ENCODE data around the gene ELOVL6.
"Not testable (repeated sequence)": the region's sequence is repeated elsewhere in the genome, so short reads cannot be mapped to it uniquely, and the experiment has no call there.

The ELOVL6 gene

GRCh38 chr4:110088670-110089069, 109.7 kb downstream of the ELOVL6 start:
- peaks cover 12% of the 10 kb centered on the region for H3K9me3 ChIP-seq
- peaks cover 11% of the 10 kb centered on the region; the same call in 1 of the 2 replicates for H3K36me3 ChIP-seq
- H3K4me2 ChIP-seq, result peak overlapping the region; percentile 18
- peaks cover 48% of the 10 kb centered on the region for H3K4me1 ChIP-seq
- H3K27me3 ChIP-seq, result no peaks in the 10 kb centered on the region
- TF ChIP-seq Cebpa-rat (IDR thresholded peaks at IDR 0.05), result no peak
- 0 out of 2 replicates have a peak overlapping the region, but pooled peaks have one; percentile 15 for H3K27ac ChIP-seq
- no peak overlapping the region for H3K4me3 ChIP-seq
- no peaks in the 10 kb centered on the region for H4K20me1 ChIP-seq
- H3K9ac ChIP-seq, result no peak overlapping the region

GRCh38 chr4:110087070-110087708, 111.2 kb downstream of the ELOVL6 start:
- no peak for TF ChIP-seq Cebpa-rat (IDR thresholded peaks at IDR 0.05)
- Histone ChIP-seq H3K4me1 (peaks cover 43% of the 10 kb centered on the region), H3K27me3 (no peaks in the 10 kb centered on the region), H4K20me1 (no peaks in the 10 kb centered on the region), H3K4me2 (peak overlapping the region; percentile 5; the same call in 1 of the 2 replicates), H3K9ac (no peak overlapping the region), H3K9me3 (peaks cover 21% of the 10 kb centered on the region), H3K36me3 (peaks cover 16% of the 10 kb centered on the region; the same call in 1 of the 2 replicates), H3K27ac (no peak overlapping the region), H3K4me3 (no peak overlapping the region)

GRCh38 chr4:110085131-110085530, 113.3 kb downstream of the ELOVL6 start:
- peaks cover 43% of the 10 kb centered on the region for H3K4me1 ChIP-seq
- TF ChIP-seq Cebpa-rat (IDR thresholded peaks at IDR 0.05), result no peak
- no peak overlapping the region for H3K27ac ChIP-seq
- H3K4me3 ChIP-seq, result no peak overlapping the region
- H4K20me1 ChIP-seq, result no peaks in the 10 kb centered on the region
- peaks cover 21% of the 10 kb centered on the region for H3K9me3 ChIP-seq
- peak overlapping the region; percentile 19 for H3K4me2 ChIP-seq
- H3K9ac ChIP-seq, result no peak overlapping the region
- H3K27me3 ChIP-seq, result no peaks in the 10 kb centered on the region
- peaks cover 13% of the 10 kb centered on the region; the same call in 1 of the 2 replicates for H3K36me3 ChIP-seq

GRCh38 chr4:110084154-110084553, 114.3 kb downstream of the ELOVL6 start:
- TF ChIP-seq Cebpa-rat (IDR thresholded peaks at IDR 0.05), result no peak
- Histone ChIP-seq H3K4me2 (no peak overlapping the region), H3K9ac (no peak overlapping the region), H4K20me1 (no peaks in the 10 kb centered on the region), H3K4me1 (peaks cover 39% of the 10 kb centered on the region), H3K27me3 (no peaks in the 10 kb centered on the region), H3K9me3 (peaks cover 21% of the 10 kb centered on the region), H3K27ac (no peak overlapping the region), H3K4me3 (no peak overlapping the region), H3K36me3 (peaks cover 5% of the 10 kb centered on the region; the same call in 1 of the 2 replicates)

GRCh38 chr4:110078148-110078547, 120.3 kb downstream of the ELOVL6 start:
- peaks cover 21% of the 10 kb centered on the region for H3K9me3 ChIP-seq
- H3K9ac ChIP-seq, H3K4me1 ChIP-seq, H3K4me3 ChIP-seq, H4K20me1 ChIP-seq, H3K27ac ChIP-seq, H3K27me3 ChIP-seq, H3K4me2 ChIP-seq: not testable (repeated sequence)
- H3K36me3 ChIP-seq, result peaks cover 29% of the 10 kb centered on the region

- Histone ChIP-seq H3K36me3 (peaks cover 37% of the 10 kb centered on the region), H3K9me3 (peaks cover 15% of the 10 kb centered on the region)
- H3K4me1 ChIP-seq, H3K27me3 ChIP-seq, H3K27ac ChIP-seq, H4K20me1 ChIP-seq, H3K4me2 ChIP-seq, H3K4me3 ChIP-seq, H3K9ac ChIP-seq: not testable (repeated sequence)
Measured at GRCh38 chr4:110076828-110077227, 121.6 kb downstream of the ELOVL6 start.

- H3K27me3 ChIP-seq, result no peaks in the 10 kb centered on the region
- H4K20me1 ChIP-seq, result no peaks in the 10 kb centered on the region
- H3K36me3 ChIP-seq, result peaks cover 42% of the 10 kb centered on the region
- H3K4me3 ChIP-seq, result no peak overlapping the region
- no peaks in the 10 kb centered on the region for H3K4me1 ChIP-seq
- H3K27ac ChIP-seq, result no peak overlapping the region
- no peak for TF ChIP-seq Cebpa-rat (IDR thresholded peaks at IDR 0.05)
- H3K4me2 ChIP-seq, result no peak overlapping the region
- H3K9me3 ChIP-seq, result peaks cover 15% of the 10 kb centered on the region
- no peak overlapping the region for H3K9ac ChIP-seq
Measured at GRCh38 chr4:110075891-110076290, 122.5 kb downstream of the ELOVL6 start.

GRCh38 chr4:110075083-110075738, 123.2 kb downstream of the ELOVL6 start:
- no peak overlapping the region for H3K4me2 ChIP-seq
- no peak for TF ChIP-seq Cebpa-rat (IDR thresholded peaks at IDR 0.05)

GRCh38 chr4:110074570-110074969, 123.8 kb downstream of the ELOVL6 start:
- H3K4me3 ChIP-seq, result no peak overlapping the region
- no peak overlapping the region for H3K27ac ChIP-seq
- peaks cover 54% of the 10 kb centered on the region for H3K36me3 ChIP-seq
- H3K27me3 ChIP-seq, result no peaks in the 10 kb centered on the region
- no peaks in the 10 kb centered on the region for H3K4me1 ChIP-seq
- H3K9me3 ChIP-seq, result peaks cover 18% of the 10 kb centered on the region
- H4K20me1 ChIP-seq, result no peaks in the 10 kb centered on the region
- H3K4me2 ChIP-seq, result no peak overlapping the region
- TF ChIP-seq Cebpa-rat (IDR thresholded peaks at IDR 0.05), result no peak
- no peak overlapping the region for H3K9ac ChIP-seq

More at GRCh38 chr4:110075083-110075738, 123.2 kb downstream of the ELOVL6 start:
- Histone ChIP-seq H3K27ac (no peak overlapping the region), H3K4me3 (no peak overlapping the region), H3K9me3 (peaks cover 18% of the 10 kb centered on the region), H3K9ac (no peak overlapping the region), H3K36me3 (peaks cover 48% of the 10 kb centered on the region), H3K27me3 (no peaks in the 10 kb centered on the region), H3K4me1 (no peaks in the 10 kb centered on the region), H4K20me1 (no peaks in the 10 kb centered on the region)

GRCh38 chr4:110073053-110073845, 125.2 kb downstream of the ELOVL6 start:
- Histone ChIP-seq H4K20me1 (no peaks in the 10 kb centered on the region), H3K4me2 (no peak overlapping the region), H3K4me3 (no peak overlapping the region), H3K9ac (no peak overlapping the region), H3K36me3 (peaks cover 56% of the 10 kb centered on the region), H3K4me1 (no peaks in the 10 kb centered on the region), H3K27me3 (no peaks in the 10 kb centered on the region), H3K27ac (no peak overlapping the region), H3K9me3 (peaks cover 18% of the 10 kb centered on the region)
- TF ChIP-seq Cebpa-rat (IDR thresholded peaks at IDR 0.05), result no peak
